Body of pancreas (tissue), 4 donors: ENCODE measurements around the gene MAZ. TPM values are rescaled to one million over a fixed set of nuclear protein-coding genes. Genes with fewer than 3 reads are reported as not detected.
A peak's percentile ranks its signal among the peaks of the same experiment; 100 is the strongest.

Experiments used
- ATAC-seq: fragments of 150-250 bp; one replicate; pipeline ENCODE4 v1.9.1; 2016
- DNase-seq, 4 donors: peaks; one replicate each; pipeline ENCODE4 v3.0.0-alpha.2; 2019
- H3K27ac ChIP-seq, 4 donors: fragments of 200-600 bp; sonication (generic); 1 replicate in 3 of 4; 2 replicates in 1 of 4; pipeline versions ENCODE4 v1.5.1 to v1.6.1; 2016 to 2019; ENCODE audit warnings: mild to moderate bottlenecking in 1 of 4, mixed read lengths in 1 of 4, moderate library complexity in 1 of 4
- H3K27me3 ChIP-seq, 2 donors: fragments of 200-600 bp; sonication (generic); one replicate each; pipeline ENCODE4 v1.6.0; 2016; ENCODE audit warnings: mild to moderate bottlenecking in 1 of 2
- H3K36me3 ChIP-seq, 2 donors: fragments of 200-600 bp; sonication (generic); replicated peaks in 1 of 2; 2 replicates each; pipeline ENCODE4 v1.5.1; 2016; ENCODE audit warnings: low read depth in 2 of 2; ENCODE audit not compliant: insufficient read depth in 1 of 2
- H3K4me1 ChIP-seq: fragments of 200-600 bp; sonication (generic); one replicate; pipeline ENCODE4 v1.6.0; 2016
- H3K4me3 ChIP-seq, 2 donors: fragments of 200-600 bp; sonication (generic); 1 replicate in 1 of 2; 2 replicates in 1 of 2; pipeline ENCODE4 v1.5.1; 2016 to 2019
- H3K9me3 ChIP-seq, 3 donors: fragments of 200-600 bp; sonication (generic); 1 replicate in 2 of 3; 2 replicates in 1 of 3; pipeline ENCODE4 v1.5.1; 2016
- POLR2A ChIP-seq, 3 donors: fragments of 450-650 bp; IDR thresholded peaks; one replicate each; pipeline ENCODE4 v1.6.1; 2016; ENCODE audit warnings: antibody characterized with exemption in 3 of 3, mild to moderate bottlenecking in 2 of 3
- WGBS, 2 donors: methylation state at CpG; one replicate each; pipeline ENCODE4 v1.1.5; 2017; 5-methylcytosine and 5-hydroxymethylcytosine counted together
- intact Hi-C: fragments of 100-400 bp; cut with DNase I; formaldehyde crosslinking; loops from one replicate; pipeline ENCODE4 v1.15.1; 2023
- total RNA-seq, 2 donors: library from RNA; depleted of rRNA; stranded (reverse); fragments of >200 nt; gene quantifications; one replicate each; pipeline ENCODE4 v1.1.0, GENCODE V29; 2016
- TF ChIP-seq, protein P1 (sequence below), 7 experiments: fragments of 450-650 bp in 4 of 7; fragments of 200-600 bp in 3 of 7; sonication (generic) in 3 of 7; IDR thresholded peaks; one replicate each; pipeline ENCODE4 v1.5.1; 2016 to 2019; ENCODE audit warnings: antibody characterized with exemption in 7 of 7

MAZ gene
- total RNA-seq, 2 donors from 2014 or later, result 57.9 to 125 TPM

DNA sequence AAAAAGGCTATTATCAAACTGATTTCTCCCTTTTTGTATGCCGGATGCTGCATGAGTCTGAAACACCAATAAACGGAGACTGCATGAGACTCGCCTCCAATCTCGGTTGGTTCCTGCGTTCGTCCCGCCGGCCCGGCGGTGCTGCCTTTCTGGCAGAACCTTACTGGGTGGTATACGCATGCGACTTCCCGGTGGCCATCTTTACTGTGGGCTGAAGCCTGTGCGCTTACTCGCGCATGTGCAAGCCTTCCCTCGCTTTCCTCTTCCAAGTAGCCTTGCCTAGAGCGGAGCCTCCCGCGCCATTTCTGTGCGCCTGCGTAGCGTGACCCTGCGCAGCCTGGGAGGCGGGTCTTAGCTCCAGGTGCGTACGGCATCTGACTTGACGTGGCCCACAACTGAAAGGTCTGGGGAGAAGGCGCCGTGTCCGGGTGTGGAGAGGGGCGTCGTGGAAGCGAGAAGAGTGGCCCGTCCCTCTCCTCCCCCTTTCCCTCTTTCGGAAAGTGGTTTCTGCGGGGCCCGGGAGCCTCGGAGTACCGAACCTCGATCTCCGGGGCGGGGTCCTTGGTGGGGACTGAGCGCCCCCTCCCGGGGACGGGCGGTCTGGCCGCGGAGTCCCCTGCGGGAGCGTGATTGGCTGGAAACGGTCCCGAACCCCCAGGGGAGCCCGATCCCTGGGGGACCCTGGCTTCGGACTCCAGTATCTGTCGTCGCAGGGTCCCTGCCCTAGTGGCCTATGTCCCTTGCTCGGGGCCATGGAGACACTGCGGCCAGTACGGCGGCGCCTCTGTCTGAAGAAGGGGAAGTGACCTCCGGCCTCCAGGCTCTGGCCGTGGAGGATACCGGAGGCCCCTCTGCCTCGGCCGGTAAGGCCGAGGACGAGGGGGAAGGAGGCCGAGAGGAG, 9.7 kb downstream of the MAZ start, which contains the start of gene PAGR1:
Gene PAGR1 (plus strand): TSS at position 360 of the 901 bp plus-strand sequence. CDS start 374 bp downstream, at position 734.
- 0 to 1% methylated on average over 32 to 70 of the region's 70 CpGs for WGBS, 2 donors
- TF ChIP-seq POLR2A (IDR thresholded peaks at IDR 0.05), result peak; percentile 49 to 87 (median 85)
- TF ChIP-seq, protein P1, sequence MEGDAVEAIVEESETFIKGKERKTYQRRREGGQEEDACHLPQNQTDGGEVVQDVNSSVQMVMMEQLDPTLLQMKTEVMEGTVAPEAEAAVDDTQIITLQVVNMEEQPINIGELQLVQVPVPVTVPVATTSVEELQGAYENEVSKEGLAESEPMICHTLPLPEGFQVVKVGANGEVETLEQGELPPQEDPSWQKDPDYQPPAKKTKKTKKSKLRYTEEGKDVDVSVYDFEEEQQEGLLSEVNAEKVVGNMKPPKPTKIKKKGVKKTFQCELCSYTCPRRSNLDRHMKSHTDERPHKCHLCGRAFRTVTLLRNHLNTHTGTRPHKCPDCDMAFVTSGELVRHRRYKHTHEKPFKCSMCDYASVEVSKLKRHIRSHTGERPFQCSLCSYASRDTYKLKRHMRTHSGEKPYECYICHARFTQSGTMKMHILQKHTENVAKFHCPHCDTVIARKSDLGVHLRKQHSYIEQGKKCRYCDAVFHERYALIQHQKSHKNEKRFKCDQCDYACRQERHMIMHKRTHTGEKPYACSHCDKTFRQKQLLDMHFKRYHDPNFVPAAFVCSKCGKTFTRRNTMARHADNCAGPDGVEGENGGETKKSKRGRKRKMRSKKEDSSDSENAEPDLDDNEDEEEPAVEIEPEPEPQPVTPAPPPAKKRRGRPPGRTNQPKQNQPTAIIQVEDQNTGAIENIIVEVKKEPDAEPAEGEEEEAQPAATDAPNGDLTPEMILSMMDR (IDR thresholded peaks at IDR 0.05), result peak; percentile 80 to 93 (median 89)

DNA sequence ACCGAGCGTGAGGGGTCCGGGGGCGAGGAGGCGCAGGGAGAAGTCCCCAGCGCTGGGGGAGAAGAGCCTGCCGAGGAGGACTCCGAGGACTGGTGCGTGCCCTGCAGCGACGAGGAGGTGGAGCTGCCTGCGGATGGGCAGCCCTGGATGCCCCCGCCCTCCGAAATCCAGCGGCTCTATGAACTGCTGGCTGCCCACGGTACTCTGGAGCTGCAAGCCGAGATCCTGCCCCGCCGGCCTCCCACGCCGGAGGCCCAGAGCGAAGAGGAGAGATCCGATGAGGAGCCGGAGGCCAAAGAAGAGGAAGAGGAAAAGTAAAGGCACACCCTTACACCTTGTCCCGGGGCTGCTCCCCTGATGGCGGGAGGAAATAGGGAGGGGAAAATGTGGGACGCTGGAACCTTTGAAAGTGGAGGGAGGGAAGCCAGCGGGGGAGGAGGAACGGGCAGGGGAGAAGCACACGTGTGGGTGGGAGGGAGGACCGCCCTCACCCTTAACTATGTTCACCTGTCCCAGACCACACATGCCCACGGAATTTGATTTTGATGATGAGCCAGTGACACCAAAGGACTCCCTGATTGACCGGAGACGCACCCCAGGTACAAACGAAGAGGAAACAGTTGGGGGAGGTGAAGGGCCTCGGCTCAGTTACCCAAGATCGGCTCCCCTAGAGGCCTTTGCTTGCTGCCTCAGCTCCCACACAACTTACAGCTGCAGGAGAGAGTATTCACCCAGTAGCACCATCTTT, 10.5 kb downstream of the MAZ start:
- DNase-seq (peak; percentile 64 to 75 (median 74)), ATAC-seq (peak; percentile 32)
- intact Hi-C loops, result no loop called here
- no peak for TF ChIP-seq POLR2A (IDR thresholded peaks at IDR 0.05)
- TF ChIP-seq, protein P1 (IDR thresholded peaks at IDR 0.05), result peak in 1 of 7 experiments; percentile 14
- peak overlapping the region; percentile 85 to 97 (median 96) for H3K27ac ChIP-seq
- peaks cover 60% of the 10 kb centered on the region for H3K4me1 ChIP-seq
- no peaks in the 10 kb centered on the region for H3K27me3 ChIP-seq
- peak overlapping the region; percentile 71 to 76 for H3K4me3 ChIP-seq
- WGBS, 2 donors, result 1% methylated on average over 21 to 37 of the region's 37 CpGs
- no peaks in the 10 kb centered on the region for H3K36me3 ChIP-seq
- no peaks in the 10 kb centered on the region for H3K9me3 ChIP-seq

More for the DNA sequence above, 9.7 kb downstream of the MAZ start, which contains the start of gene PAGR1:
- intact Hi-C loops, result no loop called here
- no peaks in the 10 kb centered on the region for H3K27me3 ChIP-seq
- ATAC-seq (peak; percentile 82), DNase-seq (peak; percentile 99)
- H3K9me3 ChIP-seq, result no peaks in the 10 kb centered on the region
- peaks cover 60% of the 10 kb centered on the region for H3K4me1 ChIP-seq
- H3K4me3 ChIP-seq, result peak within 1 kb of the TSS; percentile 71 to 76
- H3K27ac ChIP-seq, result peak within 1 kb of the TSS; percentile 85 to 97 (median 96)
- no peaks in the 10 kb centered on the region for H3K36me3 ChIP-seq

DNA sequence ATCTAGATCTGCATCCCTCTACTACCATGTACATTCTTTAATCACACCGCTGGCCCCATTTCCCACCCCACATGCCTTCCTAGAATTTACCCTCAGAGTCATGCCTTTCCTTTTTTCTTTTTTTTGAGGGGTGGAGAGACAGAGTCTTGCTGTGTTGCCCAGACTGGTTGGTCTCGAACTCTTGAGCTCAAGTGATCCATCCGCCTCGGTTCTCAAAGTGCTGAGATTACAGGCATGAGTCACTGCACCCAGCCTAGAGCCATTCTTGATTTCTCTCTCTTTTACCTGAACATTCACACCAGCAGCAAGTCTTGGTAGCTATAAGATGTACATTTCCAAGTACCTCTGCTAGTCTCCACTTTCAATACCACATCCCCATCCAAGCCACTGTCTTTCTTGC, 11.8 kb downstream of the MAZ start:
- ATAC-seq, result no peak
- no peaks in the 10 kb centered on the region for H3K36me3 ChIP-seq
- no peaks in the 10 kb centered on the region for H3K27me3 ChIP-seq
- DNase-seq, result no peak
- H3K27ac ChIP-seq, result peak overlapping the region in 3 of 4 donors; percentile 13 to 97 (median 15)
- no peak for TF ChIP-seq POLR2A (IDR thresholded peaks at IDR 0.05)
- TF ChIP-seq, protein P1 (IDR thresholded peaks at IDR 0.05), result no peak
- intact Hi-C loops, result no loop called here
- no peaks in the 10 kb centered on the region for H3K9me3 ChIP-seq
- H3K4me1 ChIP-seq, result peaks cover 65% of the 10 kb centered on the region
- H3K4me3 ChIP-seq, result no peak overlapping the region
- 59 to 60% methylated on average over 4 of the region's 4 CpGs for WGBS, 2 donors

DNA sequence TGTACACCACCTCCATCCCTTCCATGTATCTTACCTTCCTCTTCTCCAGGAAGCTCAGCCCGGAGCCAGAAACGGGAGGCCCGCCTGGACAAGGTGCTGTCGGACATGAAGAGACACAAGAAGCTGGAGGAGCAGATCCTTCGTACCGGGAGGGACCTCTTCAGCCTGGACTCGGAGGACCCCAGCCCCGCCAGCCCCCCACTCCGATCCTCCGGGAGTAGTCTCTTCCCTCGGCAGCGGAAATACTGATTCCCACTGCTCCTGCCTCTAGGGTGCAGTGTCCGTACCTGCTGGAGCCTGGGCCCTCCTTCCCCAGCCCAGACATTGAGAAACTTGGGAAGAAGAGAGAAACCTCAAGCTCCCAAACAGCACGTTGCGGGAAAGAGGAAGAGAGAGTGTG, 13.2 kb downstream of the MAZ start:
- 51 to 61% methylated on average over 14 to 15 of the region's 15 CpGs for WGBS, 2 donors
- no peak overlapping the region for H3K4me3 ChIP-seq
- ATAC-seq (no peak), DNase-seq (peak in 1 of 4 donors; percentile 42)
- intact Hi-C loops, result no loop called here
- H3K36me3 ChIP-seq, result no peaks in the 10 kb centered on the region
- no peaks in the 10 kb centered on the region for H3K27me3 ChIP-seq
- TF ChIP-seq, protein P1 (IDR thresholded peaks at IDR 0.05), result peak in 5 of 7 experiments; percentile 7 to 36 (median 27)
- no peak for TF ChIP-seq POLR2A (IDR thresholded peaks at IDR 0.05)
- H3K27ac ChIP-seq, result peak overlapping the region; percentile 73 to 91 (median 88)
- no peaks in the 10 kb centered on the region for H3K9me3 ChIP-seq
- peaks cover 79% of the 10 kb centered on the region for H3K4me1 ChIP-seq
